ENCODE results near the gene HINT3. TPM values are rescaled to one million over a fixed set of nuclear protein-coding genes. Genes with fewer than 3 reads are reported as not detected.
A peak's percentile ranks its signal among the peaks of the same experiment; 100 is the strongest.

The HINT3 gene
- total and polyA plus RNA-seq, 2 of the 13 experiments (the other 11 are each of a cell fraction or from before 2014, with no cell fraction given): 3.1 to 22.8 TPM

- TF ChIP-seq ZNF280B (CRISPR knock-in tag; IDR thresholded peaks at IDR 0.05; ENCODE audit: borderline replicate concordance) (peak; percentile 85; the same call in 1 of the 2 replicates), RBAK (CRISPR knock-in tag; IDR thresholded peaks at IDR 0.05) (0 out of 2 replicates have a peak, but pooled peaks have one; percentile 17), ARID3A (IDR thresholded peaks at IDR 0.05; ENCODE audit: low read depth, low read length) (no peak), ZNF292 (CRISPR knock-in tag; IDR thresholded peaks at IDR 0.05; ENCODE audit: borderline replicate concordance, low read depth) (peak; percentile 96), CENPT (CRISPR knock-in tag; IDR thresholded peaks at IDR 0.05; ENCODE audit: low read depth) (peak; percentile 23; the same call in 1 of the 2 replicates), ZNF251 (CRISPR knock-in tag; IDR thresholded peaks at IDR 0.05) (no peak), MTF2 (CRISPR knock-in tag; IDR thresholded peaks at IDR 0.05; ENCODE audit: borderline replicate concordance) (peak; percentile 88; the same call in 1 of the 2 replicates), ZBTB7B (CRISPR knock-in tag; IDR thresholded peaks at IDR 0.05) (peak; percentile 71; the same call in 1 of the 2 replicates), IKZF1 (IDR thresholded peaks at IDR 0.05) (no peak), ZNF784 (CRISPR knock-in tag; IDR thresholded peaks at IDR 0.05; ENCODE audit: borderline replicate concordance) (no peak), FOXC1 (CRISPR knock-in tag; IDR thresholded peaks at IDR 0.05; ENCODE audit: borderline replicate concordance) (peak; percentile 66; the same call in 1 of the 2 replicates), SIN3B (IDR thresholded peaks at IDR 0.05; ENCODE audit: low read length) (no peak), ZNF674 (CRISPR knock-in tag; IDR thresholded peaks at IDR 0.05; ENCODE audit: low read depth) (no peak), ZNF556 (CRISPR knock-in tag; IDR thresholded peaks at IDR 0.05; ENCODE audit: borderline replicate concordance) (no peak; the same call in 1 of the 2 replicates), BRD4 (CRISPR knock-in tag; IDR thresholded peaks at IDR 0.05) (no peak), TRIM24 (CRISPR knock-in tag; IDR thresholded peaks at IDR 0.05) (no peak), TRIM22 (IDR thresholded peaks at IDR 0.05) (no peak), RAD21 (CRISPR knock-in tag; IDR thresholded peaks at IDR 0.05) (peak; percentile 97), ZNF501 (CRISPR knock-in tag; IDR thresholded peaks at IDR 0.05) (peak; percentile 40; the same call in 1 of the 2 replicates), ZNF598 (CRISPR knock-in tag; IDR thresholded peaks at IDR 0.05; ENCODE audit: borderline replicate concordance) (no peak), ZNF816 (CRISPR knock-in tag; IDR thresholded peaks at IDR 0.05; ENCODE audit: borderline replicate concordance) (no peak), PREB (CRISPR knock-in tag; IDR thresholded peaks at IDR 0.05) (no peak), THAP8 (CRISPR knock-in tag; IDR thresholded peaks at IDR 0.05; ENCODE audit: borderline replicate concordance) (no peak)
Measured at GRCh38 chr6:125953502-125953875, 3.1 kb upstream of the HINT3 start (continued).
